IMR-90 (cell line): Measurements from ENCODE around the gene MICAL1. TPM values are rescaled to one million over a fixed set of nuclear protein-coding genes. Genes with fewer than 3 reads are reported as not detected.

Source experiments
- ATAC-seq: fragments of 200-7000 bp; cut with Tn5 transposase; 2 replicates; pipeline ENCODE4 v1.9.1; 2020; ENCODE audit warnings: low read depth, mild to moderate bottlenecking, moderate library complexity
- BruUV-seq: library from RNA; stranded (reverse); fragments of 400-500 nt; replicated peaks from 2 replicates; lab custom pipeline; 2021; lab: Mats Ljungman, UMichigan
- CTCF ChIA-PET: fragments of 300-600 bp; formaldehyde crosslinking; extraction: SDS; loops from one replicate; lab custom pipeline; 2021; ENCODE audit warnings: antibody characterized with exemption; lab: Yijun Ruan, JAX
- POLR2A ChIA-PET: fragments of 300-600 bp; sonication (Branson Sonifier 250); formaldehyde crosslinking; loops from one replicate; lab custom pipeline; 2022; ENCODE audit warnings: antibody characterized with exemption; ENCODE audit not compliant: unreplicated experiment; lab: Charles Lee
- DNase-seq: peaks from one replicate; pipeline ENCODE4 v3.0.0; 2013
- H2AFZ ChIP-seq: replicated peaks from 2 replicates; pipeline ENCODE3; 2013; ENCODE audit warnings: low read length, mild to moderate bottlenecking; ENCODE audit not compliant: poor library complexity
- H2AK5ac ChIP-seq: 2 replicates; pipeline ENCODE4 v1.6.1; 2013; ENCODE audit warnings: low read depth, low read length, inconsistent platforms
- H2AK9ac ChIP-seq: replicated peaks from 2 replicates; pipeline ENCODE3; 2013; ENCODE audit warnings: mild to moderate bottlenecking, low read depth, low read length, moderate library complexity; ENCODE audit not compliant: poor library complexity
- H2BK120ac ChIP-seq: 2 replicates; pipeline ENCODE4 v1.6.1; 2013; ENCODE audit warnings: low read depth, low read length, inconsistent platforms
- H2BK15ac ChIP-seq: 3 replicates; pipeline ENCODE4 v1.6.1; 2013; ENCODE audit warnings: low read depth, low read length, inconsistent platforms
- H2BK20ac ChIP-seq: 2 replicates; pipeline ENCODE4 v1.6.1; 2013; ENCODE audit warnings: low read depth, mild to moderate bottlenecking, inconsistent platforms, low read length, moderate library complexity
- H2BK5ac ChIP-seq: 2 replicates; pipeline ENCODE4 v1.6.1; 2013; ENCODE audit warnings: mild to moderate bottlenecking, low read depth, low read length, inconsistent platforms; ENCODE audit not compliant: poor library complexity, severe bottlenecking
- H3K14ac ChIP-seq: replicated peaks from 2 replicates; pipeline ENCODE4 v1.6.1; 2013; ENCODE audit warnings: low read depth, low read length, inconsistent platforms
- H3K18ac ChIP-seq: 2 replicates; pipeline ENCODE4 v1.6.1; 2013; ENCODE audit warnings: low read depth, low read length, control low read depth
- H3K23ac ChIP-seq: 2 replicates; pipeline ENCODE4 v1.6.1; 2013; ENCODE audit warnings: low read depth, low read length, inconsistent platforms
- H3K27ac ChIP-seq: 2 replicates; pipeline ENCODE4 v1.5.1; 2013; ENCODE audit warnings: mild to moderate bottlenecking, control low read depth, low read length; ENCODE audit not compliant: insufficient read depth
- H3K27me3 ChIP-seq: 2 replicates; pipeline ENCODE4 v1.6.1; 2013; ENCODE audit warnings: low read length; ENCODE audit not compliant: control insufficient read depth, insufficient read depth
- H3K36me3 ChIP-seq: 2 replicates; pipeline ENCODE4 v1.6.1; 2013; ENCODE audit warnings: low read length, mixed read lengths; ENCODE audit not compliant: control insufficient read depth, insufficient read depth
- H3K4ac ChIP-seq: 2 replicates; pipeline ENCODE4 v1.6.1; 2013; ENCODE audit warnings: low read depth, low read length, inconsistent platforms
- H3K4me1 ChIP-seq: 2 replicates; pipeline ENCODE4 v1.6.1; 2013; ENCODE audit warnings: low read length, mixed read lengths; ENCODE audit not compliant: control insufficient read depth, insufficient read depth
- H3K4me2 ChIP-seq: 2 replicates; pipeline ENCODE4 v1.6.1; 2013; ENCODE audit warnings: low read depth, mild to moderate bottlenecking, control low read depth, low read length, moderate library complexity
- H3K4me3 ChIP-seq: 2 replicates; pipeline ENCODE4 v1.5.1; 2013; ENCODE audit warnings: low read depth, mild to moderate bottlenecking, control low read depth, low read length, moderate library complexity; ENCODE audit not compliant: insufficient read depth
- H3K56ac ChIP-seq: 2 replicates; pipeline ENCODE4 v1.6.1; 2013; ENCODE audit warnings: low read length, inconsistent platforms; ENCODE audit not compliant: insufficient read depth; ENCODE audit errors: extremely low read depth
- H3K79me1 ChIP-seq, 2 experiments: 2 replicates each; pipeline ENCODE4 v1.6.1; 2013; ENCODE audit warnings: low read length in 2 of 2, inconsistent platforms in 1 of 2, low read depth in 1 of 2
- H3K9ac ChIP-seq: 2 replicates; pipeline ENCODE4 v1.6.1; 2013; ENCODE audit warnings: low read depth, low read length, control low read depth
- H3K9me1 ChIP-seq: 2 replicates; pipeline ENCODE4 v1.6.1; 2013; ENCODE audit warnings: low read length, inconsistent platforms; ENCODE audit not compliant: insufficient read depth
- H3K9me3 ChIP-seq: 2 replicates; pipeline ENCODE4 v1.6.1; 2013; ENCODE audit warnings: low read length; ENCODE audit not compliant: control insufficient read depth, insufficient read depth
- H4K20me1 ChIP-seq: 2 replicates; pipeline ENCODE4 v1.6.1; 2013; ENCODE audit warnings: low read length, inconsistent platforms; ENCODE audit not compliant: insufficient read depth
- H4K5ac ChIP-seq: 2 replicates; pipeline ENCODE4 v1.6.1; 2013; ENCODE audit warnings: mild to moderate bottlenecking, low read depth, low read length, control low read depth
- H4K8ac ChIP-seq, 2 experiments: 2 replicates each; pipeline ENCODE4 v1.6.1; 2013; ENCODE audit warnings: low read depth in 2 of 2, low read length in 2 of 2, control low read depth in 1 of 2, inconsistent platforms in 1 of 2
- H4K91ac ChIP-seq: 2 replicates; pipeline ENCODE4 v1.6.1; 2013; ENCODE audit warnings: low read depth, low read length, inconsistent platforms; ENCODE audit not compliant: insufficient read depth
- CEBPB ChIP-seq: IDR thresholded peaks from 2 replicates; pipeline ENCODE4 v1.6.1; 2012; ENCODE audit warnings: low read depth, low read length, improper control_type of control experiment
- RAD21 ChIP-seq: IDR thresholded peaks from 2 replicates; pipeline ENCODE4 v1.6.1; 2012; ENCODE audit warnings: low read length, improper control_type of control experiment
- WGBS, 2 experiments: methylation state at CpG; one replicate each; pipeline versions ENCODE4 v1.1.5 to v1.1.7; 2013; ENCODE audit warnings: missing lambda C conversion rate in 2 of 2; ENCODE audit not compliant: insufficient read length in 1 of 2; ENCODE audit errors: extremely low coverage in 2 of 2; 5-methylcytosine and 5-hydroxymethylcytosine counted together
- dilution Hi-C: fragments of 300-500 bp; cut with HindIII; formaldehyde crosslinking; loops from one replicate; pipeline ENCODE4 v1.14.3; 2018; ENCODE audit warnings: low sequenced_read_pairs; ENCODE audit not compliant: unreplicated experiment
- in situ Hi-C: fragments of 300-500 bp; cut with MboI; formaldehyde crosslinking; loops from 3 replicates; pipeline ENCODE4 v1.14.3; 2019; ENCODE audit warnings: low sequenced_read_pairs, inconsistent platforms, mixed read lengths
- intact Hi-C: fragments of 100-400 bp; cut with micrococcal nuclease; formaldehyde crosslinking; loops from 2 replicates; pipeline ENCODE4 v1.10.0; 2022
- polyA plus RNA-seq, 3 experiments: library from polyadenylated mRNA; depleted of rRNA; stranded (reverse); fragments of >200 nt; gene quantifications; 2 replicates each; pipeline ENCODE4 v1.2.3, GENCODE V29; 2012; ENCODE audit warnings: low replicate concordance in 1 of 3
- total RNA-seq: library from RNA; depleted of rRNA; stranded (reverse); fragments of >200 nt; gene quantifications from 2 replicates; pipeline ENCODE4 v1.2.3, GENCODE V29; 2012

MICAL1 gene
- total and polyA plus RNA-seq, 2 of the 4 experiments (the other 2 are of a cell fraction): 30.5 to 57.1 TPM

- Histone ChIP-seq H3K4ac (no peak overlapping the region), H3K56ac (no peak overlapping the region), H2BK120ac (no peak overlapping the region), H4K5ac (no peak overlapping the region), H3K18ac (no peak overlapping the region), H3K36me3 (no peaks in the 10 kb centered on the region), H2BK20ac (no peak overlapping the region), H4K91ac (no peak overlapping the region), H3K79me1 (no peaks in the 10 kb centered on the region), H2BK15ac (no peak overlapping the region), H3K9me3 (no peaks in the 10 kb centered on the region), H3K27ac (no peak overlapping the region), H2BK5ac (no peak overlapping the region), H3K4me2 (no peak overlapping the region), H2AFZ (no peak overlapping the region), H4K20me1 (no peaks in the 10 kb centered on the region), H3K4me3 (no peak overlapping the region), H4K8ac (no peak overlapping the region), H3K4me1 (no peaks in the 10 kb centered on the region), H3K23ac (no peak overlapping the region), H2AK9ac (no peak overlapping the region), H3K14ac (no peak overlapping the region), H3K27me3 (peaks cover 10% of the 10 kb centered on the region), H2AK5ac (no peak overlapping the region), H3K9me1 (no peaks in the 10 kb centered on the region), H3K9ac (no peak overlapping the region)
- intact Hi-C loops (no loop called here), dilution Hi-C loops (no loop called here), in situ Hi-C loops (no loop called here)
- ATAC-seq: peak; percentile 37; the same call in 1 of the 2 replicates
- no CpG with 5 or more reads among the region's 4 CpGs for WGBS, 2 experiments
- no TSS peak for BruUV-seq
- TF ChIP-seq RAD21 (no peak), CEBPB (peak; percentile 96)
- DNase-seq: peak; percentile 63
- POLR2A ChIA-PET: no interaction called here
- CTCF ChIA-PET: interaction anchor here (0.5 to 0.6 kb wide), 2 partner anchors 12 to 202 kb away, joined by 3 to 5 read pairs; no protein-coding TSS in a partner anchor
Measured at GRCh38 chr6:109406196-109406595, 49.4 kb downstream of the MICAL1 start.
